Measurements from ENCODE around the gene ERCC6L.

The ERCC6L gene, protein sequence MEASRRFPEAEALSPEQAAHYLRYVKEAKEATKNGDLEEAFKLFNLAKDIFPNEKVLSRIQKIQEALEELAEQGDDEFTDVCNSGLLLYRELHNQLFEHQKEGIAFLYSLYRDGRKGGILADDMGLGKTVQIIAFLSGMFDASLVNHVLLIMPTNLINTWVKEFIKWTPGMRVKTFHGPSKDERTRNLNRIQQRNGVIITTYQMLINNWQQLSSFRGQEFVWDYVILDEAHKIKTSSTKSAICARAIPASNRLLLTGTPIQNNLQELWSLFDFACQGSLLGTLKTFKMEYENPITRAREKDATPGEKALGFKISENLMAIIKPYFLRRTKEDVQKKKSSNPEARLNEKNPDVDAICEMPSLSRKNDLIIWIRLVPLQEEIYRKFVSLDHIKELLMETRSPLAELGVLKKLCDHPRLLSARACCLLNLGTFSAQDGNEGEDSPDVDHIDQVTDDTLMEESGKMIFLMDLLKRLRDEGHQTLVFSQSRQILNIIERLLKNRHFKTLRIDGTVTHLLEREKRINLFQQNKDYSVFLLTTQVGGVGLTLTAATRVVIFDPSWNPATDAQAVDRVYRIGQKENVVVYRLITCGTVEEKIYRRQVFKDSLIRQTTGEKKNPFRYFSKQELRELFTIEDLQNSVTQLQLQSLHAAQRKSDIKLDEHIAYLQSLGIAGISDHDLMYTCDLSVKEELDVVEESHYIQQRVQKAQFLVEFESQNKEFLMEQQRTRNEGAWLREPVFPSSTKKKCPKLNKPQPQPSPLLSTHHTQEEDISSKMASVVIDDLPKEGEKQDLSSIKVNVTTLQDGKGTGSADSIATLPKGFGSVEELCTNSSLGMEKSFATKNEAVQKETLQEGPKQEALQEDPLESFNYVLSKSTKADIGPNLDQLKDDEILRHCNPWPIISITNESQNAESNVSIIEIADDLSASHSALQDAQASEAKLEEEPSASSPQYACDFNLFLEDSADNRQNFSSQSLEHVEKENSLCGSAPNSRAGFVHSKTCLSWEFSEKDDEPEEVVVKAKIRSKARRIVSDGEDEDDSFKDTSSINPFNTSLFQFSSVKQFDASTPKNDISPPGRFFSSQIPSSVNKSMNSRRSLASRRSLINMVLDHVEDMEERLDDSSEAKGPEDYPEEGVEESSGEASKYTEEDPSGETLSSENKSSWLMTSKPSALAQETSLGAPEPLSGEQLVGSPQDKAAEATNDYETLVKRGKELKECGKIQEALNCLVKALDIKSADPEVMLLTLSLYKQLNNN

DNA sequence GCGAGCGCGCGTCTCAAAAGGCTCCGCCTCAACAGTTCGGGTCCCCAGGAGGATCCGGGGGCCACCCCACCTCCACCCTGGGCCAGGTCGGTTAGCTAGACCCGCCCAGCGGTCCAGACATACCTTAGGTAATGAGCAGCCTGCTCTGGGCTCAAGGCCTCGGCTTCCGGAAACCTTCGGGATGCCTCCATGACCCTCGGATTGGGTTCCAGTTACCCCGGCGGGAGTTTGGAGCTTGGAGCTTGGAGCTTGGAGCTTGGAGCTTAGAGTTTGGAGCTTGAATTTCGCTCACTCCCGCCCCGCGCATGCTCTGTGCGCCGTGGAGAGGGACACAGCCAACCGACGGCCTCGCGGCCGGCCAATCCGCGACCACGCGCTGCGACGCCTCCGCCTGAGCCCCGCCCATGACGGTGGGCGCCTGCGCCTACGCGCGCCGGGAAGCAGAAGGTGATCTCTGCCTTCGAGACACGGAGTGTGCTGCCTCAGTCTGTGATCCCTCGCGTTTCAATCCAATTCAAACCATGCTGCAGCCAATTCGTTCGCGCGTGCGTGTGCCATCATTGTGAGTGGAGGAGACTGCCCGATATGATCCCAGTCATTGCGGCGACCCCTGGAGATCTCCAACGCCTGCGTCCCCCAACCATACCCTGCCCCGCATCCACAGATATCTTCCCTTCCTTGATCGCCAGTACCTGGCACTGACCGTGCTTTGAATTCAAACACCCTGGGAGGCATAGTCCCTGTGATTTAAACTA is at the start of gene ERCC6L:
Gene ERCC6L, minus strand, starts transcription at position 307 of the 755 bp plus-strand sequence. Its CDS starts 116 bp downstream, at position 191.
- DNase-seq: peak; percentile 50 to 66 (median 64)

DNA sequence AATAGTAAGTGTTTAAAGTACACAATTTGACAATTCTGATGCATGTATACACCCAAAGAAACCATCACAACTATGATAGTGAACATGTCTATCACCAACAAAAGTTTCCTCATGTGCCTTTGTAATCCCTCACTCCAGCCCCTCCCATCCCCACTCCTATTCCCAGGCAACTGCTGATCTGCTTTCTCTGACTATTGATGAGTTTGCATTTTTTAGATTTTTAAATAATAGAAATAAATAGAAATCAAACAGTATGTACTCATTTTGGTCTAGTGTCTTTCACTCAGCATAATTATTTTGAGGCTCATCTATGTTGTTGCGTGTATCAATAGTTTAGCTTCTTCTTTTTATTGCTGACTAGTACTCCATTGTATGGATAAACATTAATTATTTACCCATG is 43.5 kb upstream of the ERCC6L start:
- DNase-seq: no peak

GRCh38 chrX:72280321-72280845 is 41.6 kb upstream of the ERCC6L start:
- no peak for DNase-seq

GRCh38 chrX:72276478-72276953 is 37.7 kb upstream of the ERCC6L start:
- no peak for DNase-seq

- no peak for DNase-seq
Measured at GRCh38 chrX:72274526-72274925, 35.7 kb upstream of the ERCC6L start.

GRCh38 chrX:72273718-72274117 is 34.9 kb upstream of the ERCC6L start:
- no peak for DNase-seq

DNA sequence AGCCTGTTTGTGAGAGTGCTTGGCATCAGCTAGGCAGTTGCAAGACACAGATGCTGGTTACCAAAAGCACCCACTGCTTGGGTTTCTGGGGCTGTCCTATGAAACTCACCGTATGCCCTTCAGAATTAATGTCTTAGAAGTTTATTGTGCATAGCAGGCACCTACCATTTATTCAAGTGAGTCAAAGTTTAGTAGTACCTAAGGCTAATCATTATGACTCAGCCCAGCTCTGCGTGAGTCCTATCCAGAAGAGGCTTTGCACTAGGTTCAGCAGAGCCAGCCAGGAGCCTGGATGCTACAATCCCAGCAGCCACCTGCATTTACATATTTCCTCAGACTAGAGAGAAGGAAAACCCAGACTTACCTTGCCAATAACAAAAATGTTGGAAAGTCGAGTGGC is 34.0 kb upstream of the ERCC6L start:
- DNase-seq: no peak

DNA sequence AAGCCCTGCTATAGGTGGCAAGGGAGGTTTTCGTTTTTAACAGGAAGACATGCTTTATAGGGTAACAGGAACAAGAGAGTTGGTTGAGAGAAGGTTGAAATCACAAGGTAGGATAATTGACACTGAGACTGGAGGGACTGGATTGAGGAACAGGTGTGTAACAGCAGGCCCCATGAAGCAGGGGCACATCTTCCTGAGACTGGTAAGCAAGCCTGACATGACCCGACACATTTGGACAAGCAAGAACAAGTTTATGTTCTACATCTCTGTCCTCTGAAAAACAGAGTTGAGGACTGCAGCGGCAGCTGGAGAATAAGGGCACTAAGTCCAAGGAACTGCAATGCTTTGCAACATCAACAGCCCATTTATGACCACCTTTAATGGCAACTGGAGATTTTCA is 33.0 kb upstream of the ERCC6L start:
- no peak for DNase-seq

- DNase-seq: no peak
Measured at GRCh38 chrX:72271091-72271788, 32.4 kb upstream of the ERCC6L start.

- DNase-seq: no peak
Measured at GRCh38 chrX:72270316-72270866, 31.6 kb upstream of the ERCC6L start.

DNA sequence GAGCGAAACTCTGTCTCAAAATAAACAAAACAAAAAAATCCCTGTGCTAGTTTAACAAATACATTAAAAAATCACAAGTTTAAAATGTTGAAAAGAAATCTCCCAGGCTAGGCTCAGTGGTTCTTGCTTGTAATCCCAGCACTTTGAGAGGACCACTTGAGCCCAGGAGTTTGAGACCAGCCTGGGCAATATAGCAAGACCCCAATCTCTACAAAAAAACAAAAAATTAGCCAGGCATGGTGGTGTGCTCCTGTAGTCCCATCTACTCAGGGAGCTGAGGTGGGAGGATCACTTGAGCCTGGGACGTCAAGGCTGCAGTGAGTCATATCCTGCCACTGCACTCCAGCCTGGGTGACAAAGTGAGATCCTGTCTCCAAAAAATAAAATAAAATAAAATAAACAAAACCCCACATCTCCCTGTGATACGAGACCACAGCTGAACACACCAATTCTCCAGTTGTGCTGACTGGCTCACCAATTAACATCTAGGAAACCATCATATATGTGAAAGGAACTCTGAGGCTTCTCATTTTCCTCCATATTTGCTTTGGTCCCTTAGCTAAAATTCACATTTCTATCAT is 30.9 kb upstream of the ERCC6L start:
- no peak for DNase-seq

GRCh38 chrX:72268597-72269365 is 30.0 kb upstream of the ERCC6L start:
- DNase-seq: no peak

GRCh38 chrX:72265263-72265662 is 26.4 kb upstream of the ERCC6L start:
- no peak for DNase-seq

DNA sequence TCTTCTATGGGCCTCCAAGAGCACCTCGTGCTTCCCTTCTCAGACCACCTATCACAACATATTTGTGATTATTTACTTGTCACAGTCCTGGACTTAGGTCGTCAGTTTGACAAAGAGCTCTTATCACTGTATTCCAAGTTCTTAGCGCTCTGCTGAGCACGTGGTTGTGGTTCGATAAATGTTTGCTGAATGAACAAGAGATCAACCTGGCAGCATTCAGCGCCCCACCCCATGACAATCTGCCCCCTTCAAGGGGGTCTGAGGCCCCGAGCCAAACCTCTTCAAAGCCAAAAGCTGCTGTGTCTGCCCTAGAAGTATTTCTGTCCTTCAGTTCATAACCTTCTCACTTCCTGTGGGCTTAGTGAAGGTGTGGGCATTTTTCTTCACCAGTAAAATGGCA is 23.2 kb upstream of the ERCC6L start:
- no peak for DNase-seq

DNA sequence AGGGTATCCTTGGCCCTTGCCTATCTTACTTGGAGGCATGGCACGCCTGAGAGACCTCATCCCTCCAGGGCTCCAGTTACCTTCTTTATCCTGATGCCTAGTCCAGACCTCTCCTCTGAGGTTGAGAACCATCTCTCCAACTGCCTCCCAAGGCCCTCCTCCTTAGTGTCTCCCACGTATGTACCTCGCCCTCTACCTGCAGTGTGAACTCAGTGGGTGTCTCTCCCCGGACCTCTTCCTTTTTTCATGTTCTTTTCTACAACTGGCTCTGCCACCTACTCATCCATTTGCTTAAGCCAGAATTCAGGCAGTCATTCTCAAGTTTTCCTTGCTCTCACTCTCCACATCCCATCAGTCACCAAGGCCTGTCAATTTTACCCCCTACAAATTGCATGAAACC is 21.6 kb upstream of the ERCC6L start:
- DNase-seq: no peak

DNA sequence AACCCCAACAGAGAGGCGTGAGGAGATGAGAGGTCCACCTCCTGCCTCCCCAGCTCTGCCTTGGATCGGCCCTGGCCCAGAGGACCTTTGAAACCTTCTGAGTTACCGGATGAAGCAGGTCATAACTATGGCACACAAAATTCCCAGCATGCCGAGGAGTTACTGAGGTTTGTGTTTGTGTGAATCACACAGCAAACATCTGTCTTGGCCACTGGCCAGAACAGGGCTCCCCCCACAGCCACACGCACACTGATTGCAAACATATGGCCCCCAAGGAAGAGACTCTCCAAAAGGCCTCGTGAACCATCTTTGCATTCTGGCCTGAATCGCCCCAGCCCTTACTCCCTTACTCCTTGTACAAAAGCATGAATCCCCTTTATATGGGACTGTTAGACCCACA is 19.3 kb upstream of the ERCC6L start:
- no peak for DNase-seq

- no peak for DNase-seq
Measured at GRCh38 chrX:72255864-72256263, 17.0 kb upstream of the ERCC6L start.

DNA sequence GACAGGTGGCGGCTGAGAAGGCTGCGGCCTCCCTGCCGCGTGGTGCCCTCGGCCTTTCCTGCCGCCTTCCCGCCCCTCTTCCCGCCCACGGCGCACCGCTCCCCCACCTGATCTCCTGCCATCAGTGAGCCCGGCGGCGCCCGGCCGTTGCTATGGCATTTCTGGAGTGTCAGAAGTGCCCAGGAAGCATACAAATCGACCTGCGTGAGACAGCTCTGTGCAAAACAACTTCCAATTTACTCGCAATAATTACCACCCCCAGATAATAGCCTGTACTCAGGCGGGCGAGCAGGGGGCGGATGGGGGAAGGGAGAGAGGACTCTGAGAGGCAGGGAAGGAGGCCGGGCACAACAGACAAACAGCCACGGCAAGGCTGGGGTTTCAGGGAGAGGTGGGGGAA is 16.6 kb upstream of the ERCC6L start:
- no peak for DNase-seq

GRCh38 chrX:72254816-72255215 is 16.0 kb upstream of the ERCC6L start:
- no peak for DNase-seq

GRCh38 chrX:72253686-72254085 is 14.9 kb upstream of the ERCC6L start:
- DNase-seq: no peak
